Endothelial cell of umbilical vein (primary cell): ENCODE data around the gene TMEM30B. TPM values are rescaled to one million over a fixed set of nuclear protein-coding genes. Genes with fewer than 3 reads are reported as not detected.

Experiments used
- BruUV-seq: library from RNA; stranded (reverse); fragments of 400-500 nt; replicated peaks from 2 replicates; lab custom pipeline; 2021; lab: Mats Ljungman, UMichigan
- CTCF ChIA-PET: fragments of 300-600, 350-600 bp; sonication (Branson Sonifier 250); formaldehyde crosslinking; loops from one replicate; lab custom pipeline; 2021; ENCODE audit warnings: antibody characterized with exemption, inconsistent platforms; lab: Charles Lee
- POLR2A ChIA-PET: fragments of 300-600, 350-600 bp; sonication (Branson Sonifier 250); formaldehyde crosslinking; loops from one replicate; lab custom pipeline; 2021; ENCODE audit warnings: antibody characterized with exemption, inconsistent platforms; lab: Charles Lee
- DNase-seq: peaks from one replicate; pipeline ENCODE4 v3.0.0-alpha.2; 2011; ENCODE audit warnings: low read depth, low spot score
- FAIRE-seq: peaks from 2 replicates; lab custom pipeline; 2011; peaks lifted over from hg19 to GRCh38; lab: Jason Lieb, UNC
- H2AFZ ChIP-seq: 2 replicates; pipeline ENCODE4 v1.6.0; 2012; ENCODE audit warnings: low read depth, low read length, control low read depth, inconsistent platforms
- H3K27ac ChIP-seq: 2 replicates; pipeline ENCODE4 v1.5.1; 2011; ENCODE audit warnings: low read depth, mild to moderate bottlenecking, control low read depth, low read length, moderate library complexity; ENCODE audit not compliant: insufficient read depth
- H3K27me3 ChIP-seq, 2 experiments: 2 replicates each; pipeline versions ENCODE4 v1.6.0 to v1.6.1; 2011; ENCODE audit warnings: low read length in 2 of 2, mixed read lengths in 1 of 2; ENCODE audit not compliant: control insufficient read depth in 2 of 2, insufficient read depth in 2 of 2
- H3K36me3 ChIP-seq, 2 experiments: 2 replicates in 1 of 2; 3 replicates in 1 of 2; pipeline ENCODE4 v1.5.1; 2011; ENCODE audit warnings: low read length in 2 of 2, mild to moderate bottlenecking in 1 of 2, moderate library complexity in 1 of 2; ENCODE audit not compliant: control insufficient read depth in 2 of 2, insufficient read depth in 2 of 2; ENCODE audit errors: extremely low read depth in 1 of 2
- H3K4me1 ChIP-seq: 3 replicates; pipeline ENCODE4 v1.5.1; 2011; ENCODE audit warnings: mild to moderate bottlenecking, low read length; ENCODE audit not compliant: control insufficient read depth, insufficient read depth; ENCODE audit errors: extremely low read depth
- H3K4me2 ChIP-seq: 2 replicates; pipeline ENCODE4 v1.6.1; 2011; ENCODE audit warnings: low read length, control low read depth, mixed read lengths; ENCODE audit not compliant: insufficient read depth
- H3K4me3 ChIP-seq, 3 experiments: fragments of 200-600 bp in 1 of 3; sonication (generic), shearing (Covaris generic) in 1 of 3; replicated peaks in 1 of 3; 2 replicates each; pipeline ENCODE4 v1.5.1; 2011 to 2016; ENCODE audit warnings: control low read depth in 3 of 3, low read length in 3 of 3, mild to moderate bottlenecking in 2 of 3, inconsistent platforms in 1 of 3, low read depth in 1 of 3, moderate library complexity in 1 of 3; ENCODE audit not compliant: insufficient read depth in 1 of 3
- H3K79me2 ChIP-seq: 2 replicates; pipeline ENCODE4 v1.6.0; 2012; ENCODE audit warnings: low read length, inconsistent platforms; ENCODE audit not compliant: control insufficient read depth, insufficient read depth
- H3K9ac ChIP-seq: replicated peaks from 2 replicates; pipeline ENCODE3; 2011; ENCODE audit warnings: low read length, control low read depth; ENCODE audit not compliant: insufficient read depth; ENCODE audit errors: extremely low read depth
- H3K9me1 ChIP-seq: replicated peaks from 3 replicates; pipeline ENCODE4 v1.6.0; 2011; ENCODE audit warnings: mild to moderate bottlenecking, low read length; ENCODE audit not compliant: control insufficient read depth, insufficient read depth; ENCODE audit errors: extremely low read depth
- H3K9me3 ChIP-seq: replicated peaks from 2 replicates; pipeline ENCODE4 v1.5.1; 2012; ENCODE audit warnings: low read length, inconsistent platforms; ENCODE audit not compliant: control insufficient read depth, insufficient read depth
- H4K20me1 ChIP-seq: replicated peaks from 2 replicates; pipeline ENCODE3; 2011; ENCODE audit warnings: mild to moderate bottlenecking, low read length; ENCODE audit not compliant: control insufficient read depth, insufficient read depth; ENCODE audit errors: extremely low read depth
- EZH2 ChIP-seq: IDR thresholded peaks from 2 replicates; pipeline ENCODE4 v1.6.1; 2012; ENCODE audit warnings: borderline replicate concordance, low read depth, mild to moderate bottlenecking, moderate library complexity, low read length, inconsistent platforms; ENCODE audit not compliant: severe bottlenecking
- FOS ChIP-seq: IDR thresholded peaks from 2 replicates; pipeline ENCODE4 v1.6.1; 2011; ENCODE audit warnings: mild to moderate bottlenecking, low read length, moderate library complexity, borderline replicate concordance; ENCODE audit not compliant: insufficient read depth
- GATA2 ChIP-seq: IDR thresholded peaks from 2 replicates; pipeline ENCODE4 v1.7.0; 2011; ENCODE audit warnings: low read depth, mild to moderate bottlenecking, moderate library complexity, mixed read lengths, low read length; ENCODE audit not compliant: insufficient read length, insufficient read depth
- JUN ChIP-seq: IDR thresholded peaks from 2 replicates; pipeline ENCODE4 v1.6.1; 2011; ENCODE audit warnings: borderline replicate concordance, low read depth; ENCODE audit not compliant: insufficient read length, insufficient read depth
- MYC ChIP-seq: IDR thresholded peaks from one replicate; pipeline ENCODE4 v1.6.1; 2011; ENCODE audit warnings: mild to moderate bottlenecking, low read depth, low read length
- POLR2A ChIP-seq: IDR thresholded peaks from 2 replicates; pipeline ENCODE4 v1.6.1; 2012; ENCODE audit warnings: low read depth, mild to moderate bottlenecking, control low read depth, low read length
- POLR2AphosphoS5 ChIP-seq: IDR thresholded peaks from 2 replicates; pipeline ENCODE4 v1.6.1; 2012; ENCODE audit warnings: low read depth, mild to moderate bottlenecking, control low read depth, low read length, moderate library complexity; ENCODE audit not compliant: insufficient read depth
- dilution Hi-C: fragments of 300-500 bp; cut with MboI; formaldehyde crosslinking; loops from one replicate; pipeline ENCODE4 v1.15.0; 2019; ENCODE audit warnings: low sequenced_read_pairs; ENCODE audit not compliant: extremely low pct_ligation_motif_present
- intact Hi-C: fragments of 100-400 bp; cut with micrococcal nuclease; formaldehyde crosslinking; loops from one replicate; pipeline ENCODE4 v1.10.0; 2022
- polyA plus RNA-seq, 4 experiments: library from polyadenylated mRNA; depleted of rRNA in 3 of 4; stranded (reverse) in 3 of 4; unstranded in 1 of 4; fragments of >200 nt; gene quantifications; 2 replicates each; pipeline versions ENCODE4 v1.2.1 to v1.2.3, GENCODE V29; 2011 to 2012; ENCODE audit warnings: missing spikeins in 1 of 4
- total RNA-seq: library from RNA; stranded (reverse); gene quantifications from 2 replicates; pipeline ENCODE4 v1.2.3, GENCODE V29; 2021
- TF ChIP-seq, protein P1 (sequence below): IDR thresholded peaks from 2 replicates; pipeline ENCODE4 v1.6.1; 2011; ENCODE audit not compliant: insufficient read depth, insufficient read length
- TF ChIP-seq, protein P2 (sequence below), 2 donors: IDR thresholded peaks; 1 replicate in 1 of 2; 2 replicates in 1 of 2; pipeline ENCODE4 v1.5.1; 2011; ENCODE audit warnings: low read length in 2 of 2, mild to moderate bottlenecking in 2 of 2, moderate library complexity in 2 of 2, control low read depth in 1 of 2, inconsistent platforms in 1 of 2, low read depth in 1 of 2; ENCODE audit not compliant: insufficient read depth in 1 of 2; ENCODE audit errors: extremely low read depth in 1 of 2

TMEM30B gene
- total and polyA plus RNA-seq, 2 donors (not counting 3 experiments of a cell fraction or from before 2014, with no cell fraction given), result 0.32 to 0.35 TPM

GRCh38 chr14:61280092-61280525 lies 1.0 kb downstream of the TMEM30B start:
- Histone ChIP-seq H3K79me2 (no peaks in the 10 kb centered on the region), H3K9ac (no peak overlapping the region), H3K4me3 (peak overlapping the region in 2 of 3 experiments; percentile 24 to 37), H3K9me3 (no peaks in the 10 kb centered on the region), H3K4me2 (peak overlapping the region; percentile 23), H2AFZ (peak overlapping the region; percentile 85), H3K36me3 (no peaks in the 10 kb centered on the region), H3K9me1 (no peaks in the 10 kb centered on the region), H3K27me3 (peaks cover 0 to 4% of the 10 kb centered on the region in 2 experiments), H3K4me1 (peaks cover 10% of the 10 kb centered on the region), H3K27ac (no peak overlapping the region), H4K20me1 (no peaks in the 10 kb centered on the region)
- DNase-seq (no peak), FAIRE-seq (no peak)
- BruUV-seq, result no TSS peak
- TF ChIP-seq POLR2A, result no peak
- no peak for TF ChIP-seq MYC
- TF ChIP-seq GATA2, result no peak
- TF ChIP-seq POLR2AphosphoS5, result no peak
- TF ChIP-seq, protein P1, sequence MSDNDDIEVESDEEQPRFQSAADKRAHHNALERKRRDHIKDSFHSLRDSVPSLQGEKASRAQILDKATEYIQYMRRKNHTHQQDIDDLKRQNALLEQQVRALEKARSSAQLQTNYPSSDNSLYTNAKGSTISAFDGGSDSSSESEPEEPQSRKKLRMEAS, result no peak
- TF ChIP-seq, protein P2, sequence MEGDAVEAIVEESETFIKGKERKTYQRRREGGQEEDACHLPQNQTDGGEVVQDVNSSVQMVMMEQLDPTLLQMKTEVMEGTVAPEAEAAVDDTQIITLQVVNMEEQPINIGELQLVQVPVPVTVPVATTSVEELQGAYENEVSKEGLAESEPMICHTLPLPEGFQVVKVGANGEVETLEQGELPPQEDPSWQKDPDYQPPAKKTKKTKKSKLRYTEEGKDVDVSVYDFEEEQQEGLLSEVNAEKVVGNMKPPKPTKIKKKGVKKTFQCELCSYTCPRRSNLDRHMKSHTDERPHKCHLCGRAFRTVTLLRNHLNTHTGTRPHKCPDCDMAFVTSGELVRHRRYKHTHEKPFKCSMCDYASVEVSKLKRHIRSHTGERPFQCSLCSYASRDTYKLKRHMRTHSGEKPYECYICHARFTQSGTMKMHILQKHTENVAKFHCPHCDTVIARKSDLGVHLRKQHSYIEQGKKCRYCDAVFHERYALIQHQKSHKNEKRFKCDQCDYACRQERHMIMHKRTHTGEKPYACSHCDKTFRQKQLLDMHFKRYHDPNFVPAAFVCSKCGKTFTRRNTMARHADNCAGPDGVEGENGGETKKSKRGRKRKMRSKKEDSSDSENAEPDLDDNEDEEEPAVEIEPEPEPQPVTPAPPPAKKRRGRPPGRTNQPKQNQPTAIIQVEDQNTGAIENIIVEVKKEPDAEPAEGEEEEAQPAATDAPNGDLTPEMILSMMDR (IDR thresholded peaks at IDR 0.05; ENCODE audit: extremely low read depth in 1 of 2, insufficient read depth in 1 of 2, low read depth in 1 of 2, low read length in 2 of 2), result no peak
- no peak for TF ChIP-seq FOS
- no peak for TF ChIP-seq JUN
- TF ChIP-seq EZH2, result no peak
- ChIA-PET CTCF (interaction anchor here (0.5 to 2.3 kb wide), 22 partner anchors 9 to 1014 kb away, joined by 3 to 10 read pairs (median 4); no protein-coding TSS in a partner anchor), POLR2A (no interaction called here)
- dilution Hi-C loops, result loop anchor here (25.0 kb wide), 1 partner anchor 182 kb away; no protein-coding TSS in a partner anchor
- intact Hi-C loops, result loop anchor here (5.0 kb wide), 1 partner anchor 1033 kb away; the partner anchor contains the start of gene PPM1A
